SK-MEL-5 (cell line): ENCODE results near the gene MTFR1L. TPM values are rescaled to one million over a fixed set of nuclear protein-coding genes. Genes with fewer than 3 reads are reported as not detected.

Experiments used
- DNase-seq: peaks from one replicate; pipeline ENCODE4 v3.0.0-alpha.2; 2016; ENCODE audit warnings: low read depth, low spot score
- in situ Hi-C: cut with HindIII; loops from 2 replicates; pipeline ENCODE4 v1.10.0; 2016; ENCODE audit warnings: low sequenced_read_pairs, high pct_unique_total_duplicates, low pct_unique_long_range_greater_than_20kb
- total RNA-seq: library from RNA; depleted of rRNA; stranded (reverse); fragments of >200 nt; shearing (Covaris generic); gene quantifications from 2 replicates; pipeline ENCODE4 v1.2.3, GENCODE V29; 2014

MTFR1L gene
- total RNA-seq, 1 experiment from 2014 or later: 41.6 TPM

DNA sequence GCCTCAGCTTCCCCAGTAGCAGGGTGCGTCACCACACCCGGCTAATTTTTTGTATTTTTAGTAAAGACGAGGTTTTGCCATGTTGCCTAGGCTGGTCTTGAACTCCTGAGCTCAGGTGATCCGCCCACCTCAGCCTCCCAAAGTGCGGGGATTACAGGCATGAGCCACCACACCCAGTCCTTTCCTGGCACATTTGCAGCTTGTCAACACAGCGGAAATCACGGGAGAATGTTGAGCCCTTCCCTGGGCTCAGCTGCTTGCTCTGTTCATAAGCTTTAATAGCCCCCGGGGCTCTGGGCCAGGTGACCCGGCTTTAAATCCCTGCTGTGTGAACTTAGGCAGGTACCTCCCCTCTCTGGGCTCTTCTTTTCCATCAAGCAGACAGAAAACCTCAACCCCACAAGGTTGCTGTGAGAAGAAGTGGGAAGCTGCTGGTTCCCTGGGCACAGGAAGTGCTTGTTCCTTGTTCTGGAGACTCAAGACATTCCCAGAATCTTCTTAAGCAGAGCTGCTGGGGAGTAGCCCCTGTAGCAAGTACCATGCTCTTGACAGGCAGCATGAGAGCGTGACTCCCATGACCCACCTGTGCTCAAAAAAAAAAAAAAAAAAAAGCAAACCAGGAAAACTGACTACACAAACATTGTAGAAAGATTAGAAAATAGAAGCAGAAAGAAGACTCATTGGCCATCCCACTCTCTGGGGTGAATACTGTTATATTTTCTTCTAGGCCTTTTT lies 34.3 kb upstream of the MTFR1L start:
- in situ Hi-C loops: no loop called here

DNA sequence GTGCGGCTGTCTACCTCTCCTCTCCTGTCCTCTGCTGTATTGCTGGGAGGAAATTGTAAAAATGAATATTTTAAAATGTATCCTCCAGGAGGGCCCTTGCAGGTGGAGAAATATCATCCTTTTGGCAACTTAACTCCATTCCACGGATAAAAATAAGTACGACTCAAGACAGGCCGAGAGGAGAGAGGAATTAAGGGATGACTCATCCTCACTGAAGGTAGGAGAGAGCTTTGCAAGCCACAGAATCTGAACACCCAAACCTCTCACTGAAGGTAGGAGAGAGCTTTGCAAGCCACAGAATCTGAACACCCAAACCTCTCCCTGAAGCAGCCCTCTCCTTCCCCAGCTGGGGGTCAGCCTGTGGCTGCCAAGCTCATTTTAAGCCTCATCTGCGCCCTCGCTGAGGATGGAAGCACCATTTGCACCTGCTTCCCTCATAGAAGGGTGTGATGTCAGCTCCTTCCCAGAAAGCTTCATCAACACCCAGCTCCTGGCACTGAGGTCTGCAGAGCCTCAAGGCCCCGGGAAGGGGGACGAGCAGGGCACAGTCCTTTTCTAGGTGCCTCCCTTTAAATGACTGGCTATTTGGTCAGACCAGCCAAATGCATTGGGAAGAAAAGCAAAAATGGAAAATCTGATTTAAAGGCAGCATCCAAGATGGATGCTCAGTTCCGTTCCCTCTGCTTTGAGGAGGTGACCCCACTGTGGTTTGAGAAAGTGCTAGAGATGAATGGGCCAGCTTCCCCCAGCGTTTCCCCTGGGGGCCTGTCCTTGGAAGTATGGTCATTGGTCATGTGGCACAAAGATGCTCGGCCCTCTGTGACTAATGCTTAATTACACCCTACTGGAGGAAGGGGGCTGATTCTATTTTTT lies 32.6 kb upstream of the MTFR1L start:
- in situ Hi-C loops: no loop called here
- no peak for DNase-seq

More for the DNA sequence above, 34.3 kb upstream of the MTFR1L start:
- DNase-seq: no peak

DNA sequence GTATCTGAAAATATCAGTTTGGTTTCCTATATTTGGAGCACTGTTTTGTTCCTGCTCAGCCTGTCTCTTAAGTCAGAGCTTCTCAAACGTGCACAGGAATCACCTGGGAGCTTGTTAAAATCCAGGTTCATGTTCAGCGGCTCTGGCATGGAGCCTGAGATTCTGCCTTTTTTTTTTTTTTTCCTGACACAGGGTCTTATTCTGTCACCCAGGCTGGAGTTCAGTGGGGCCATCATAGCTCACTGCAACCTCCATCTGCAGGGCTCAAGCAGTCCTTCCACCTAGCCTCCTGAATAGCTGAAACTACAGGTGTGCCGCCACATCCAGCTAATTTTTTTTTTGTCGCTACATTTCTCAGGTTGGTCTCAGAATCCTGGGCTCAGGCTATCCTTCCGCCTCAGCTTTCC lies 32.0 kb upstream of the MTFR1L start:
- in situ Hi-C loops: no loop called here
- no peak for DNase-seq

DNA sequence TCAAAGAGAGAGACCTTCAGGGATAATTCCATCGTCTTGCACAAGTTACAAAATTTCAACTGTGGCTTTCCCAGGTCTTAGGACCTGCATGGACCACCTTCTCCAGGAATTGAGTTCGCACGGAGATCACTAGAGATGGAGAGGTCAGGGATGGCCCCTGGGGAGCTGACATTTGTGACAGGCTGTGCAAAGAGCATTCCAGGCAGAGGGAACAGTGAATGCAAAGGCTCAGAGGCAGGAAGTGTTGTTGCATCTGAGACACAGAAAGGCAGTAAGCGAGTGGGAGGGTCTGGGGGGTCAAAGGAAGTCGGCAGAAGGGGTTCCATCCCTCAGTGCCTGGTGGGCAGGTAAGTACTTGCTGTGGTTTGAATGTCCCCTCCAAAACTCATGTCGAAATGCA lies 29.3 kb upstream of the MTFR1L start:
- no peak for DNase-seq
- in situ Hi-C loops: no loop called here

DNA sequence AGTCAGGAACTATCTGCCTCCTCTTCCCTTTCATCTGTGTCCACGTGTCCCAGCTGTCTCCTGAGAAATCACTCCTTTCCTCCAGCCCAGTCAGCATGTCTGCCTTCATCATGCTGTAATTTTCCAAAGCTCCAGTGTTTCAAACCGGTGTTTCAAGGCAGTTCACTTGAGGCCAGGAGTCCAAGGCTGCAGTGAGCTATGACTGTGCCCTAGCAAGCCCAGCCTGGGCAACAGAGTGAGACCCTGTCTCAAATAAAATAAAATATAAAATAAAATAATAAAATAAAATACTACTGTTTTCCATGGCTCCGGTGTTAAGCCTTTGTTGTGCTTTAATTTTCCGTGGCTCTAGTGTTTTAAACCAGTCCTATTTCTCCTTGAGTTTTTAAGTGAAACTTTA lies 27.6 kb upstream of the MTFR1L start:
- no peak for DNase-seq
- in situ Hi-C loops: no loop called here

DNA sequence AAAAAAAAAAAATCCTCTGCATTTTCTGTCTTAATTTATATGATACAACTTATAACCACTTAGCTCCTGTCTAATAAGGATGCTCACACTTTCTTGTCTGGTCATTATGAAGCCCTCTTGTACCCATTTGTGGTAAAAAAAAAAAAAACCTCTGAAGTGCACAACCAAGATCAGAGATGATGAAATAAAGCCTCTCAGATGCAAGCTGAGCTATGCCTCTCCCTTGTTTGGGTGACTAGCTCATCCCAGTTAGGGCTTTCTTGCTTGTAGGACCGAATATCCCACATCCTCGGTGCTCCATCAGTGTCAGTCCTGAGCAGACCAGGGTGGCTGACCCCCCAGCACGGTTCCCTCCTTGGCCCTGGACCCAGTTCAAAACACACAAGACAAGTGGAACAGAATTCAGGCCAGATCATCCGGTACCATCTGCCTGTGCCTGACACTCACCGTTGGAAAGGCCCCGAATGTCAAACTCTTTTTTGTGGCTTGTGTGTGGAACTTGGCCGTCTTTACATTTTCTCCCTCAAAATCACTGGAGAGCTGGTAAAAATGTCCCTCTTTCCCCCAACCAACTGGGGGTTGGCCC lies 26.1 kb upstream of the MTFR1L start:
- in situ Hi-C loops: no loop called here
- DNase-seq: no peak

DNA sequence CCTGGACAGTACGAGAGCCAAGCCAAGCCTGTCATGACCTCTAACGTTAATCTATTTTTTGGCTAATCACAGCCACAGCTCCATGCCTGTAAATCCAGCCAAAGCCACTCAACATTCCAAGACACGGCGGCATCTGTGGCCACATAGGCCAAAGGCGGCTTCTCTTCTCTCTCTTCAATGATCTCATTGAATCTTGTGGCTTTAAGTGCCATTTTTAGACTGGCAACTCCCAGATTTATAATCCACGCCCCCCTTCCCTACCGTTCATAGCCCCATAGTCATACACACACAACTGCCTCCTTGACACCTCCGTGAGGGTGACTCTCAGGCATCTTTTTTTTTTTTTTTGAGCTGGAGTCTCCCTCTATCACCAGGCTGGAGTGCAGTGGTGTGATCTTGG lies 25.4 kb upstream of the MTFR1L start:
- no peak for DNase-seq
- in situ Hi-C loops: no loop called here

DNA sequence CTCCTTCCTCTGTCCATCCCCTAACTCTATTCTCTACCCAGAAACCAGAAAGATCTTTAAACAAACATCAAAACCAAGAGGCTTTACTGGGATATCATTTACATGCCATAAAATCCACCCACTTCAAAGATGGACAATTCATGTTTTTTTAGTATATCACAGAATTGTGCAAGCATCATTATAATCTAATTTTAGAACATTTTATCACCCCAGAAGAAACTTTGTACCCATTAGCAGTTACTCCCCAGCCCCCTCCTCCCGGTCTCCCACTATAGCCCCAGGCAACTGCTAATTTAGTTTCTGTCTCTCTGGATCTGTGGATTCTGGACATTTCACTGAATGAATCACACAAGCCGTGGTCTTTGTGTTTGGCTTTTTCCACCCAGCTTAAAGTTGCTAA lies 24.5 kb upstream of the MTFR1L start:
- no peak for DNase-seq
- in situ Hi-C loops: no loop called here

DNA sequence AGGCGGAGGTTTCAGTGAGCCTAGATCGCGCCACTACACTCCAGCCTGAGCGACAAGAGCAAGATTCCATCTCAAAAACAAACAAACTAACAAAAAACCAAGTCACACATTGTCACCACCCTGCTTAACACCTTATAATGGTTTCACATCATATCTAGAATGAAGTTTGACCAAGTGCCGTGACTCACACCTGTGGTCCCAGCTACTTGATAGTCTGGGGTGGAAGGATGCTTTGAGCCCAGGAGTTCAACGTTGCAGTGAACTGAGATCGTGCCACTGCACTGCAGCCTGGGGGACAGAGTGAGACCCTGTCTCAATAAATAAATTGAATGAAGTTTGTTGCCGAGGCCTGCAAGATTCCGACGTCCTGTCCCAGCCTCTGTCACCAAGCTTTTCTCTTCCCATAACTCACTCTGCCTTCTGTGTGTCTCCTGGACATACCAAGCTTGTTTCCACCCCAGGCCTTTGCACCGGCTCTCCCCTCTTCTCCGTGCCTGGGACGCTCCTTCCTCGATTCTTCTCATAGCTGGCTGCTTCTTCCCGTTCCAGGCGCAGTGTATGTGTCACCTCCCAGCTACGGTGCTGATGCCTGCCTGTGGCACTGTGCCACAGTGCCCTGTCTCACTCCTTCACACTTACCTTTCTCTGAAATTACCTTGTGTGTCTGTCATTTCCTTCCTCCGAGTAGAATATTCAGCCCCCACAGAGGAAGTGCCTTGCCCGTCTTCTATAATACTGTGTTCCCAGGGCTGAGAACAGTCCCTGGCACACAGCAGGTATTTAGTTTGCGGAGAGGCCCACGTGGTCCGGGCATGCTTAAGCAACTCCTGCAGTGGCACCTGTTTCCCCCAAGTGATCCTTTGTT lies 23.6 kb upstream of the MTFR1L start:
- in situ Hi-C loops: no loop called here
- no peak for DNase-seq

DNA sequence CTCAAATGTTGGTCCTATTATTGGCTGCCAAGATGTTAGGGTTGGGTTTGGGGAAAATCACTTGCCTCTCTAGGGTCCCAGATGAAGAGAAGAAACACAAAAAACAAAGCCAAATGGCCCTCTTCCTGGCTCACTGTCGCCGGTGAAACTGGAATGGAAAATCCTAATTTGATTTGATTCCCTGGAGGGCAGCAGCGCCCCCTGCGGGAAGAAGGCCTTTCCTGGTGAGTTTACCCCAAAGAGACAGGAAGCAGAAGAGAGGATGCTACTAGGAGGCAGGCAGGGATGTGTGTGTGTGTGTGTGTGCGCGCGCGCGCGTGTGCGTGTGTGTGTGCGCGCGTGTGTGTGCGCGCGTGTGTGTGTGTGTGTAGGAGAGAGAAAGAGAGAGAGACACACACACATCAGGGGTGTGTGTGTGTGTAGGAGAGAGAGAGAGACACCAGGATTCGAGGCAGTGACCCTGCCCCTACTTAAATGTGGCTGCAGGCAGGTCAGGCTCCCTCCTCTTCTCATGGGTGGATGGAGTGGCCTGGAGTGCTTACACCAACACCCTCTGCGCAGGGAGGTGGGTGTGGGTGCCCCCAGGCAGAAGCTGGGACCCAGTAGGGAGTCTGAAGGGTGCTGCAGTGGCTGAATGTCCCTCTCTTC lies 22.8 kb upstream of the MTFR1L start:
- in situ Hi-C loops: no loop called here
- peak; percentile 66 for DNase-seq

DNA sequence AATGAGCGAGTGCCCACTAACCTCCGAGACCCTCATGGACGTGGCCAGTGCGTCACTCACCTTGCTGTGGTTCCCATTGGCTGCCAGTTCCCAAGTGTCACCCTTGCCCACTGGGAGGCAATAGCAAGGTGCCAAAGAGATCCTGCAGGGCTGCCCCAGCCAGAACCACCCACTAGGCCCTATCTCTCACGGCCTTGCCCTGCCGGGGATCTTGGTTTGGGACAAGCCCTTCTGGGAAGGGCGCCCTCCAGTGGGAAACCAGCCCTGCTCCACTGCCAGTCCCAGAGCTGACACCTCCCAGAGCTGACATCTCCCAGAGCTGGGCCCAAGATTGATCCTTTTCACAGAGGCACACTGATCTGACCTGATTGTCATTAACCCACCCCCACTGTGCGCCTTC lies 21.8 kb upstream of the MTFR1L start:
- in situ Hi-C loops: no loop called here
- DNase-seq: peak; percentile 71

DNA sequence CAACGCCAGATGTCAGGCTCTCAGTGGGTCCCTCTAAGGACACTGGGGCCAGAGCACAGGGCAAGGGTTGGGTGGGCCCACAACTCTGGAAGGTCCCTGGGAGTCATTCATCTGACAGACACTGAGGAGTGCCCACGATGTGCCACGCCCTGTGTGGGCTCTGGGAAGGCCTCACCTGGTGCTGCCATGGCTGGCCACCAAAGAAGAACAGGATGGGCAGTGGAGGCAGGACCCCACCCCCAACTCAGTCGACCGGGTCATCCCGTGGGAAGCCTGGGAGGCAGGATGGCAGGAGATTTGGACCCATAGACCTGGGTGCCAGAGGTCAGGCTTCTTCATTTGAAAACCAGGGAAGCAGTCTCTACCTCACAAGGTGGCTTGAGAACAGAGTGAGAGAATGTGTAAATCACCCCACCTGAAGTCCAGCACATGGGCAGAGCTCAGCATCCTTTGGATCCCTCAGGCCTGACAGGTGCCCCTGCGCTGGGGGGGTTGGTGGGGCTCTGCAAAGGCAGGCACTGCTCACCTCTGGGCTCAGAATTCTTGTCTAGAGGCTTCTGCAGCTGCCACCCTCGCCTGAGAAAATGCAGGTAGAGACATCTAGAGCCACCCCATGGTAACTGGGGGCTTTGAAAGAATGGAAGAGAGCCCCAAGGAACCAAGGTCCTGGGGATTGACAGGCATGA lies 20.9 kb upstream of the MTFR1L start:
- in situ Hi-C loops: no loop called here

DNA sequence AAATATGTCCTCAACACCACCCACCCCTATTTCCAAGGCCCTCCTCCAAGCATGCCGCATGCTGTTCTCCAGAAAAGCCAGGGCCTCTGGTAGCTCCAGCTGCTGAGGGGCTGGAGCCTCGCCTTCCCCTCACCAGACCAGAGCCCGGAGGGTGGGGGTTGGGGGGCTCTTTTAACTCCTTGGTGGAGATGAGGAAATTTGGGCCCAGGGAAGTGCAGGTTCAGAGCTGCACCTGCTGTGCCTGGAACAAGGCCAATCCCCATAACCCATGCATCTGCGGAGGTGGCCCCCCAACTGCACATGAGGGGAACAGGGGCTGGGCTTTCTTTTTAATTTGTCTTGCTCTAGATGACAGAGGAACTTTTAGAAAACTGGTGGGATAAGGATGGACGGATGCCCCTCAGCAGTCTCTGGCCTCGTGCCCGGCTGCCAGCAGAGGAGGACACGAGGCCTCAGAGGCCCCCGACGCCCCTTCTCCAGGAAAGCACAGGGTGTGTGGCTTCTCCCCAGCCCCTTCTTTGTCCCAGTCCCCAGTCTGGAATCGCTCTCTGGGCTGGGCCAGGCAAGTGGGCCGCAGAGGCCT lies 20.3 kb upstream of the MTFR1L start:
- no peak for DNase-seq
- in situ Hi-C loops: no loop called here

More for the DNA sequence above, 20.9 kb upstream of the MTFR1L start:
- no peak for DNase-seq

DNA sequence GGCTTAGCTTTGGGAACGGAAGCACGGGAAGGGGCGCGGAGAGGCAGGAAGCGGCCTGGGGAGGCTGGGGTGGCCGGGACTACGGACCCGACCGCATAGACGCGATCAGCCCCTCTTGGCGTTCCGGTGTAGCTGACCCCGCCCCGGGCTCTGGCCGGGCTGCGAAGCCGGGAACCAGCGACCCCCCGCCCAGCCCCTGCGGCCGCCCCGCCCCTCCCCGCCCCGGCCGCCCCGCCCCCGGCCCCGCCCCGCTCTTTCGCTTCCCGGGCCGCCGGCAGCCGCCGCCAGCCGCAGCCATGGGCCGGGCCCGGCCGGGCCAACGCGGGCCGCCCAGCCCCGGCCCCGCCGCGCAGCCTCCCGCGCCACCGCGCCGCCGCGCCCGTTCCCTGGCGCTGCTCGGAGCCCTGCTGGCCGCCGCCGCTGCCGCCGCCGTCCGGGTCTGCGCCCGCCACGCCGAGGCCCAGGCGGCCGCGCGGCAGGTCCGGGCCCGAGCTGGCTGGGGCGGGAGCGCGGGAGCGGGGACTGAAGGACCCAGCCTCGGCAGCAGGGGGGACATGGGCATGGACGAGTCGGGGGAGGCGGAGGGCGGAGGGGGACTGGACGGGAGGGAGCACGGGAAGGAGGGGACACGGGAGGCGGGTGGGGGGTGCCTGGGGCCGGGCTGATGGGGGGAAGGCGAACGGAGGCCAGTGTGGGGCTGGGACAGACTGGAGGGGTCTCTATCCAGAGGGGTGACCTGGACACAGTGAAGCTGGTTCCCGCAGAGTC lies 19.6 kb upstream of the MTFR1L start, which contains the start of gene SELENON:
TSS of gene SELENON (plus strand) at position 259 of the 768 bp plus-strand sequence. CDS start at position 297, 38 bp downstream.
- in situ Hi-C loops: no loop called here
- peak; percentile 45 for DNase-seq

DNA sequence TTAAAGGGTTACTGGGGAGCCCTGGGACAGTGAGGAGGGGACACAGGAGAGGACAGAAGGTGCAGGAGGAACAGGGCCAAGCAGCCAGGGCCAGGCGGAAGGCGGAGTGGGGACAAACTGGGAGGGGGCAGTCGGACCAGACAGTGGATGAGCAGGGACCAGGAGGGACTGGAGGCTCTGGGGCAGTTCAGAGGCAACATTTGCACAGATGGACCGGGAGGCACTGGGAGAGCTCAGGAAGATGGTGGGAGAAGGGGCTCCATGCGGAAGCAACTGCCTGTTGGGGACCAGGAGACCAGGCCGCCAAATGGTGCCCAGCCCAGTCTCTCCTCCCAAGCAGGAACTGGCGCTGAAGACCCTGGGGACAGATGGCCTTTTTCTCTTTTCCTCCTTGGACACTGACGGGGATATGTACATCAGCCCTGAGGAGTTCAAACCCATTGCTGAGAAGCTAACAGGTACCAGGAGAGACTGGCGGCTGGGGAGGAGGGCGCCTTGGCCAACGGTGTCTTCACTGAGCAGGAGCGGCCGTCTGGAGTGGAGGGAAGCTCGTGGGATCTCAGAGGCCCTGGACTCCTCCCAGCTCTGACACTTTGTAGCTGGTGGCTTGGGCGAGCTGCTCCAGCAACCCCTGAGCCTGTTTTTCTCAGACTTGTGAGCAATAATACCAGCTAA lies 18.9 kb upstream of the MTFR1L start:
- in situ Hi-C loops: no loop called here

More for the DNA sequence above, 18.9 kb upstream of the MTFR1L start:
- no peak for DNase-seq
